Measurements from ENCODE around the gene FOXN1. TPM values are rescaled to one million over a fixed set of nuclear protein-coding genes. Genes with fewer than 3 reads are reported as not detected.

FOXN1 gene
- total and polyA plus RNA-seq, 4 donors, result not detected

DNA sequence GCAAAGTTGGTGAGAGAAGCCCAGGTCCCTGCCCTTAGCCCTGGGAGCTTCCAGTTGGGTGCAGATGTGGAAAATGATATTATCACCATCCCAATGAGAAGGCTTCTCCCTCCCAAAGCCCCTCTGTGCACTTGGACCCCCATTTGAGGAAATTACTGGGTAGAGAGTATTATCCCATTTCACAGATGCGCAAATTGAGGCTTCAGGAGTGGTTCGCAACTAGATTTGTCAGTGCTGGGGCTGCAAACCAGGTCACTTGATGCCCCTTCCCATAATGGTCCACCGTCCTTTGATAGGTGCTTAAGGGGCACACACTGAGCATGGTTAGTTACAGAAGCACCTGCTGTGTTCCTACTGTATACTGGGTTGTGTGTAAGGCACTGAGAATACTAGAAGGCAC is 14.3 kb upstream of the FOXN1 start:
- TF ChIP-seq GABPA (IDR thresholded peaks at IDR 0.05 in 1 of 2, conservative IDR thresholded peaks at IDR 0.05 in 1 of 2), result no peak
- no peak for TF ChIP-seq SP1 (IDR thresholded peaks at IDR 0.05)
- TF ChIP-seq ATF3 (IDR thresholded peaks at IDR 0.05), result no peak
- no peak for TF ChIP-seq NR2F2 (IDR thresholded peaks at IDR 0.05)
- no peak for TF ChIP-seq CTCF (IDR thresholded peaks at IDR 0.05; ENCODE audit: low read depth, low read length, missing input control)
- DNase-seq (ENCODE audit: low spot score), result no peak
- H3K9ac ChIP-seq (ENCODE audit: low read depth in 1 of 2, low read length in 2 of 2), result no peak overlapping the region
- no peak overlapping the region for H3K27ac ChIP-seq (ENCODE audit: low read depth in 1 of 2, low read length in 2 of 2)
- no peaks in the 10 kb centered on the region for H3K36me3 ChIP-seq (ENCODE audit: control insufficient read depth in 4 of 4, insufficient read depth in 3 of 4, low read depth in 1 of 4, low read length in 3 of 4)
- peaks cover 14 to 25% (median 22%) of the 10 kb centered on the region in 4 donors for H3K4me1 ChIP-seq (ENCODE audit: control insufficient read depth in 4 of 4, insufficient read depth in 4 of 4, low read length in 3 of 4)
- WGBS, result 96% methylated on average over 3 of the region's 3 CpGs
- no peak overlapping the region for H3K4me3 ChIP-seq (ENCODE audit: low read depth in 1 of 3, low read length in 3 of 3)
- H3K27me3 ChIP-seq (ENCODE audit: control insufficient read depth in 4 of 4, insufficient read depth in 4 of 4, low read length in 3 of 4), result no peaks in the 10 kb centered on the region
- H3K9me3 ChIP-seq (ENCODE audit: control insufficient read depth in 4 of 4, low read length in 3 of 4), result no peaks in the 10 kb centered on the region

- Histone ChIP-seq H3K27ac (ENCODE audit: low read depth in 1 of 2, low read length in 2 of 2) (no peak overlapping the region), H3K4me3 (ENCODE audit: low read depth in 1 of 3, low read length in 3 of 3) (no peak overlapping the region), H3K4me1 (ENCODE audit: control insufficient read depth in 4 of 4, insufficient read depth in 4 of 4, low read length in 3 of 4) (peaks cover 12 to 21% (median 18%) of the 10 kb centered on the region in 4 donors), H3K27me3 (ENCODE audit: control insufficient read depth in 4 of 4, insufficient read depth in 4 of 4, low read length in 3 of 4) (no peaks in the 10 kb centered on the region), H3K9me3 (ENCODE audit: control insufficient read depth in 4 of 4, low read length in 3 of 4) (no peaks in the 10 kb centered on the region), H3K36me3 (ENCODE audit: control insufficient read depth in 4 of 4, insufficient read depth in 3 of 4, low read depth in 1 of 4, low read length in 3 of 4) (no peaks in the 10 kb centered on the region), H3K9ac (ENCODE audit: low read depth in 1 of 2, low read length in 2 of 2) (no peak overlapping the region)
- no peak for DNase-seq (ENCODE audit: low spot score)
- TF ChIP-seq, protein P1, sequence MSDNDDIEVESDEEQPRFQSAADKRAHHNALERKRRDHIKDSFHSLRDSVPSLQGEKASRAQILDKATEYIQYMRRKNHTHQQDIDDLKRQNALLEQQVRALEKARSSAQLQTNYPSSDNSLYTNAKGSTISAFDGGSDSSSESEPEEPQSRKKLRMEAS (IDR thresholded peaks at IDR 0.05), result no peak
- TF ChIP-seq, protein P2, sequence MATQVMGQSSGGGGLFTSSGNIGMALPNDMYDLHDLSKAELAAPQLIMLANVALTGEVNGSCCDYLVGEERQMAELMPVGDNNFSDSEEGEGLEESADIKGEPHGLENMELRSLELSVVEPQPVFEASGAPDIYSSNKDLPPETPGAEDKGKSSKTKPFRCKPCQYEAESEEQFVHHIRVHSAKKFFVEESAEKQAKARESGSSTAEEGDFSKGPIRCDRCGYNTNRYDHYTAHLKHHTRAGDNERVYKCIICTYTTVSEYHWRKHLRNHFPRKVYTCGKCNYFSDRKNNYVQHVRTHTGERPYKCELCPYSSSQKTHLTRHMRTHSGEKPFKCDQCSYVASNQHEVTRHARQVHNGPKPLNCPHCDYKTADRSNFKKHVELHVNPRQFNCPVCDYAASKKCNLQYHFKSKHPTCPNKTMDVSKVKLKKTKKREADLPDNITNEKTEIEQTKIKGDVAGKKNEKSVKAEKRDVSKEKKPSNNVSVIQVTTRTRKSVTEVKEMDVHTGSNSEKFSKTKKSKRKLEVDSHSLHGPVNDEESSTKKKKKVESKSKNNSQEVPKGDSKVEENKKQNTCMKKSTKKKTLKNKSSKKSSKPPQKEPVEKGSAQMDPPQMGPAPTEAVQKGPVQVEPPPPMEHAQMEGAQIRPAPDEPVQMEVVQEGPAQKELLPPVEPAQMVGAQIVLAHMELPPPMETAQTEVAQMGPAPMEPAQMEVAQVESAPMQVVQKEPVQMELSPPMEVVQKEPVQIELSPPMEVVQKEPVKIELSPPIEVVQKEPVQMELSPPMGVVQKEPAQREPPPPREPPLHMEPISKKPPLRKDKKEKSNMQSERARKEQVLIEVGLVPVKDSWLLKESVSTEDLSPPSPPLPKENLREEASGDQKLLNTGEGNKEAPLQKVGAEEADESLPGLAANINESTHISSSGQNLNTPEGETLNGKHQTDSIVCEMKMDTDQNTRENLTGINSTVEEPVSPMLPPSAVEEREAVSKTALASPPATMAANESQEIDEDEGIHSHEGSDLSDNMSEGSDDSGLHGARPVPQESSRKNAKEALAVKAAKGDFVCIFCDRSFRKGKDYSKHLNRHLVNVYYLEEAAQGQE (IDR thresholded peaks at IDR 0.05), result no peak
- TF ChIP-seq SP1 (IDR thresholded peaks at IDR 0.05) (no peak), HNF4G (IDR thresholded peaks at IDR 0.05) (no peak), HNF4A (conservative IDR thresholded peaks at IDR 0.05) (no peak), ATF3 (IDR thresholded peaks at IDR 0.05) (no peak), CTCF (IDR thresholded peaks at IDR 0.05; ENCODE audit: low read depth, low read length, missing input control) (no peak), FOXA2 (IDR thresholded peaks at IDR 0.05) (no peak), JUND (IDR thresholded peaks at IDR 0.05) (no peak)
- WGBS, result 77% methylated on average over 4 of the region's 4 CpGs
Measured at GRCh38 chr17:28492352-28493310, 13.5 kb upstream of the FOXN1 start.
